HepG2 (cell line): ENCODE results near the gene KRTAP19-7. TPM values are rescaled to one million over a fixed set of nuclear protein-coding genes. Genes with fewer than 3 reads are reported as not detected.

Source experiments
- ATAC-seq: fragments of 200-7000 bp; cut with Tn5 transposase; 3 replicates; pipeline ENCODE4 v1.9.1; 2020; ENCODE audit warnings: mild to moderate bottlenecking, moderate library complexity
- BruUV-seq: library from RNA; stranded (reverse); fragments of 400-500 nt; replicated peaks from 2 replicates; lab custom pipeline; 2021; lab: Mats Ljungman, UMichigan
- CTCF ChIA-PET: fragments of 300-600 bp; formaldehyde crosslinking; extraction: SDS; loops from one replicate; lab custom pipeline; 2021; ENCODE audit warnings: low total read pairs, inconsistent platforms, low intra/inter-chr PET ratio; lab: Yijun Ruan, JAX
- POLR2A ChIA-PET: fragments of 350-600 bp; sonication (Branson Sonifier 250); formaldehyde crosslinking; loops from one replicate; lab custom pipeline; 2020; ENCODE audit warnings: antibody characterized with exemption, inconsistent platforms; lab: Yijun Ruan, JAX
- DNase-seq: peaks from one replicate; pipeline ENCODE4 v3.0.0-alpha.2; 2015; ENCODE audit warnings: low spot score
- FAIRE-seq: peaks from 3 replicates; lab custom pipeline; 2011; peaks lifted over from hg19 to GRCh38; lab: Jason Lieb, UNC
- H2AFZ ChIP-seq: one replicate; pipeline ENCODE4 v1.6.1; 2011; ENCODE audit warnings: low read length, inconsistent platforms
- H3K27ac ChIP-seq: fragments of 300-600 bp; 3 replicates; pipeline ENCODE4 v1.8.0; 2011; ENCODE audit warnings: mixed run types, mild to moderate bottlenecking, mixed read lengths, low read length, inconsistent platforms; ENCODE audit not compliant: insufficient read depth; ENCODE audit errors: extremely low read length
- H3K27me3 ChIP-seq, 2 experiments: fragments of 200-600 bp in 1 of 2; 2 replicates in 1 of 2; 3 replicates in 1 of 2; pipeline versions ENCODE4 v1.6.0 to v1.8.0; 2011; ENCODE audit warnings: low read length in 2 of 2, mild to moderate bottlenecking in 2 of 2, moderate library complexity in 2 of 2, inconsistent platforms in 1 of 2; ENCODE audit not compliant: insufficient read depth in 2 of 2, control insufficient read depth in 1 of 2
- H3K36me3 ChIP-seq, 2 experiments: fragments of 200-600 bp in 1 of 2; replicated peaks in 1 of 2; 2 replicates in 1 of 2; 3 replicates in 1 of 2; pipeline versions ENCODE4 v1.5.1 to v1.8.0; 2011; ENCODE audit warnings: low read length in 2 of 2, inconsistent platforms in 1 of 2; ENCODE audit not compliant: insufficient read depth in 2 of 2, control insufficient read depth in 1 of 2
- H3K4me1 ChIP-seq: 2 replicates; pipeline ENCODE4 v1.5.1; 2012; ENCODE audit warnings: low read length, inconsistent platforms; ENCODE audit not compliant: insufficient read depth
- H3K4me2 ChIP-seq: 2 replicates; pipeline ENCODE4 v1.6.0; 2011; ENCODE audit warnings: low read depth, low read length, inconsistent platforms
- H3K4me3 ChIP-seq, 3 experiments: fragments of 200-600 bp in 1 of 3; sonication (generic), shearing (Covaris generic) in 1 of 3; replicated peaks in 1 of 3; 2 replicates each; pipeline ENCODE4 v1.5.1; 2011 to 2016; ENCODE audit warnings: low read length in 3 of 3, inconsistent platforms in 2 of 3, low read depth in 2 of 3, mild to moderate bottlenecking in 2 of 3, control low read depth in 1 of 3, mixed read lengths in 1 of 3; ENCODE audit not compliant: insufficient read depth in 1 of 3
- H3K79me2 ChIP-seq: one replicate; pipeline ENCODE4 v1.6.1; 2011; ENCODE audit warnings: low read length, inconsistent platforms; ENCODE audit not compliant: insufficient read depth
- H3K9ac ChIP-seq: 2 replicates; pipeline ENCODE4 v1.6.0; 2011; ENCODE audit warnings: mild to moderate bottlenecking, low read depth, low read length, inconsistent platforms; ENCODE audit not compliant: insufficient read depth
- H3K9me3 ChIP-seq: 2 replicates; pipeline ENCODE4 v1.5.1; 2012; ENCODE audit warnings: mild to moderate bottlenecking, low read length
- H4K20me1 ChIP-seq: 2 replicates; pipeline ENCODE4 v1.6.0; 2011; ENCODE audit warnings: inconsistent platforms, mild to moderate bottlenecking, low read length, moderate library complexity; ENCODE audit not compliant: insufficient read depth
- HNF4G ChIP-seq, 2 experiments: sonication (generic) in 1 of 2; formaldehyde crosslinking in 1 of 2; IDR thresholded peaks; 2 replicates each; pipeline versions ENCODE4 v1.4.0 to v1.6.1; 2011 to 2020; ENCODE audit warnings: borderline replicate concordance in 2 of 2, low read depth in 2 of 2, mild to moderate bottlenecking in 2 of 2, low read length in 1 of 2, missing genetic modification reagents in 1 of 2, moderate library complexity in 1 of 2
- MAFF ChIP-seq: IDR thresholded peaks from 2 replicates; pipeline ENCODE4 v1.6.1; 2011; ENCODE audit warnings: low read depth, low read length, improper control_type of control experiment
- POLR2A ChIP-seq, 2 experiments: IDR thresholded peaks; 2 replicates each; pipeline ENCODE4 v1.6.1; 2011; ENCODE audit warnings: low read depth in 2 of 2, low read length in 2 of 2, mild to moderate bottlenecking in 1 of 2, moderate library complexity in 1 of 2; ENCODE audit not compliant: insufficient read depth in 1 of 2
- SOX5 ChIP-seq: IDR thresholded peaks from 2 replicates; pipeline ENCODE4 v1.6.1; 2016; ENCODE audit warnings: borderline replicate concordance
- ZNF337 ChIP-seq: sonication (generic); formaldehyde crosslinking; IDR thresholded peaks from 2 replicates; pipeline ENCODE4 v1.5.1; 2020; ENCODE audit warnings: missing genetic modification reagents, low read depth, mild to moderate bottlenecking, borderline replicate concordance
- WGBS: methylation state at CpG from one replicate; pipeline ENCODE4 v1.1.6; 2017; ENCODE audit warnings: low lambda C conversion rate; 5-methylcytosine and 5-hydroxymethylcytosine counted together
- in situ Hi-C: cut with HindIII; loops from 2 replicates; pipeline ENCODE4 v1.10.0; 2017; ENCODE audit warnings: low pct_unique_long_range_greater_than_20kb; ENCODE audit not compliant: extremely low pct_ligation_motif_present
- intact Hi-C: fragments of 100-400 bp; cut with micrococcal nuclease; formaldehyde crosslinking; loops from one replicate; pipeline ENCODE4 v1.10.0; 2022; ENCODE audit not compliant: unreplicated experiment
- polyA plus RNA-seq, 8 experiments: library from polyadenylated mRNA; depleted of rRNA in 3 of 8; stranded (reverse) in 7 of 8; unstranded in 1 of 8; fragments of >200 nt; fragmentation: Illumina TruSeq in 4 of 8; extraction: Trizol in 4 of 8; gene quantifications; 2 replicates each; pipeline versions ENCODE4 v1.2.1 to v1.2.3, GENCODE V29; 2011 to 2016; ENCODE audit warnings: low read depth in 4 of 8, missing spikeins in 1 of 8, mixed read lengths in 1 of 8; ENCODE audit not compliant: insufficient read depth in 1 of 8
- total RNA-seq, 5 experiments: library from RNA; depleted of rRNA; stranded (reverse); fragments of >200 nt; fragmentation: Illumina TruSeq; extraction: Trizol; gene quantifications; 2 replicates each; pipeline ENCODE4 v1.2.3, GENCODE V29; 2016; ENCODE audit warnings: low read depth in 1 of 5

The KRTAP19-7 gene
- total and polyA plus RNA-seq, 2 of the 13 experiments (the other 11 are each of a cell fraction or from before 2014, with no cell fraction given) = not detected

GRCh38 chr21:30598802-30599201 lies 37.7 kb upstream of the KRTAP19-7 start, which contains the start of gene KRTAP6-2:
TSS of gene KRTAP6-2 (minus strand) at chr21:30598902. CDS start at chr21:30598874, 28 bp downstream.
- ATAC-seq = no peak

GRCh38 chr21:30592140-30592539 lies 31.0 kb upstream of the KRTAP19-7 start, which contains the start of gene KRTAP6-3:
TSS of gene KRTAP6-3 (plus strand) at chr21:30592440. CDS start at chr21:30592446, 6 bp downstream.
- Histone ChIP-seq H2AFZ (no peak within 1 kb of the TSS), H4K20me1 (no peaks in the 10 kb centered on the region)
- FAIRE-seq = no peak
- TF ChIP-seq SOX5 (CRISPR knock-in tag) = no peak
- TF ChIP-seq POLR2A (IDR thresholded peaks at IDR 0.05; ENCODE audit: insufficient read depth in 1 of 2, low read depth in 2 of 2, low read length in 2 of 2) = no peak
- TF ChIP-seq, all 625 proteins: peak for 0
- Histone ChIP-seq H3K9ac (no peak within 1 kb of the TSS), H3K4me1 (no peaks in the 10 kb centered on the region), H3K9me3 (peaks cover 83% of the 10 kb centered on the region), H3K4me3 (no peak within 1 kb of the TSS), H3K27me3 (no peaks in the 10 kb centered on the region), H3K79me2 (no peaks in the 10 kb centered on the region), H3K4me2 (no peak within 1 kb of the TSS), H3K27ac (no peak within 1 kb of the TSS), H3K36me3 (no peaks in the 10 kb centered on the region)
- intact Hi-C loops = no loop called here
- ATAC-seq (no peak), DNase-seq (no peak)
- BruUV-seq = no TSS peak
- POLR2A ChIA-PET = no interaction called here
- in situ Hi-C loops = no loop called here
- CTCF ChIA-PET = no interaction called here
- 10% methylated on average over 4 of the region's 4 CpGs for WGBS

More at GRCh38 chr21:30598802-30599201, 37.7 kb upstream of the KRTAP19-7 start, which contains the start of gene KRTAP6-2:
- intact Hi-C loops (no loop called here), in situ Hi-C loops (no loop called here)
- 67% methylated on average over 6 of the region's 6 CpGs for WGBS
- DNase-seq = no peak
- no TSS peak for BruUV-seq
- no peak for TF ChIP-seq MAFF
- TF ChIP-seq HNF4G (IDR thresholded peaks at IDR 0.05; ENCODE audit: borderline replicate concordance, low read depth, low read length) = no peak
- TF ChIP-seq HNF4G (CRISPR knock-in tag; IDR thresholded peaks at IDR 0.05; ENCODE audit: borderline replicate concordance, low read depth) = no peak
- TF ChIP-seq ZNF337 = no peak
- Histone ChIP-seq H2AFZ (no peak within 1 kb of the TSS), H3K9me3 (peaks cover 92% of the 10 kb centered on the region), H3K4me1 (no peaks in the 10 kb centered on the region), H3K79me2 (no peaks in the 10 kb centered on the region), H3K36me3 (no peaks in the 10 kb centered on the region), H3K9ac (no peak within 1 kb of the TSS), H4K20me1 (no peaks in the 10 kb centered on the region), H3K27ac (no peak within 1 kb of the TSS), H3K27me3 (no peaks in the 10 kb centered on the region), H3K4me2 (no peak within 1 kb of the TSS), H3K4me3 (no peak within 1 kb of the TSS)
- no peak for FAIRE-seq
- ChIA-PET CTCF (no interaction called here), POLR2A (no interaction called here)
